Neuronal stem cell (in vitro differentiated cells): Measurements from ENCODE around the gene HOXA10.
A peak's percentile ranks its signal among the peaks of the same experiment; 100 is the strongest.

Experiments
- DNase-seq: peaks from one replicate; pipeline ENCODE4 v3.0.0-alpha.2; 2013; ENCODE audit warnings: low spot score
- H2AFZ ChIP-seq: one replicate; pipeline ENCODE4 v1.6.1; 2013; ENCODE audit warnings: mild to moderate bottlenecking, low read length, inconsistent platforms
- H2AK5ac ChIP-seq: 2 replicates; pipeline ENCODE4 v1.6.1; 2013; ENCODE audit warnings: low read depth, mild to moderate bottlenecking, inconsistent platforms, low read length, moderate library complexity, mixed read lengths
- H2BK120ac ChIP-seq: 2 replicates; pipeline ENCODE4 v1.6.1; 2013; ENCODE audit warnings: low read depth, mild to moderate bottlenecking, inconsistent platforms, low read length, moderate library complexity, mixed read lengths
- H2BK12ac ChIP-seq: one replicate; pipeline ENCODE4 v1.6.1; 2013; ENCODE audit warnings: low read length, inconsistent platforms
- H2BK15ac ChIP-seq: 2 replicates; pipeline ENCODE4 v1.6.1; 2013; ENCODE audit warnings: mild to moderate bottlenecking, low read length, inconsistent platforms, mixed read lengths
- H2BK5ac ChIP-seq: one replicate; pipeline ENCODE4 v1.6.1; 2013; ENCODE audit warnings: inconsistent platforms, mild to moderate bottlenecking, low read length, moderate library complexity
- H3K14ac ChIP-seq: one replicate; pipeline ENCODE4 v1.6.1; 2013; ENCODE audit warnings: low read length, inconsistent platforms
- H3K18ac ChIP-seq: 2 replicates; pipeline ENCODE4 v1.6.1; 2013; ENCODE audit warnings: low read length, inconsistent platforms
- H3K23ac ChIP-seq: 2 replicates; pipeline ENCODE4 v1.6.1; 2013; ENCODE audit warnings: low read depth, mild to moderate bottlenecking, mixed read lengths, low read length, inconsistent platforms; ENCODE audit not compliant: poor library complexity
- H3K27ac ChIP-seq: replicated peaks from 3 replicates; pipeline ENCODE4 v1.5.1; 2013; ENCODE audit warnings: low read length, inconsistent platforms
- H3K27me3 ChIP-seq, 3 experiments: 2 replicates each; pipeline ENCODE4 v1.6.1; 2013; ENCODE audit warnings: low read length in 3 of 3, mild to moderate bottlenecking in 2 of 3, inconsistent platforms in 1 of 3, low read depth in 1 of 3, mixed read lengths in 1 of 3, moderate library complexity in 1 of 3; ENCODE audit not compliant: control insufficient read depth in 3 of 3, insufficient read depth in 3 of 3
- H3K36me3 ChIP-seq, 2 donors: replicated peaks in 1 of 2; 2 replicates each; pipeline ENCODE4 v1.6.1; 2013; ENCODE audit warnings: low read length in 2 of 2; ENCODE audit not compliant: control insufficient read depth in 2 of 2, insufficient read depth in 2 of 2
- H3K4ac ChIP-seq: 2 replicates; pipeline ENCODE4 v1.6.1; 2013; ENCODE audit warnings: inconsistent platforms, mild to moderate bottlenecking, low read length, moderate library complexity
- H3K4me1 ChIP-seq, 2 donors: 1 replicate in 1 of 2; 2 replicates in 1 of 2; pipeline ENCODE4 v1.6.1; 2013; ENCODE audit warnings: low read length in 2 of 2, low read depth in 1 of 2; ENCODE audit not compliant: control insufficient read depth in 2 of 2, insufficient read depth in 1 of 2
- H3K4me2 ChIP-seq: one replicate; pipeline ENCODE4 v1.6.1; 2013; ENCODE audit warnings: mild to moderate bottlenecking, low read length, inconsistent platforms; ENCODE audit not compliant: insufficient read depth, poor library complexity, severe bottlenecking
- H3K4me3 ChIP-seq, 2 donors: 2 replicates each; pipeline ENCODE4 v1.5.1; 2013; ENCODE audit warnings: low read length in 2 of 2, mild to moderate bottlenecking in 2 of 2, inconsistent platforms in 1 of 2, moderate library complexity in 1 of 2
- H3K79me1 ChIP-seq: one replicate; pipeline ENCODE4 v1.6.1; 2013; ENCODE audit warnings: low read depth, mild to moderate bottlenecking, inconsistent platforms, low read length, moderate library complexity
- H3K9ac ChIP-seq: one replicate; pipeline ENCODE4 v1.6.1; 2013; ENCODE audit warnings: mild to moderate bottlenecking, low read depth, low read length, inconsistent platforms; ENCODE audit not compliant: poor library complexity
- H3K9me3 ChIP-seq, 2 donors: replicated peaks in 1 of 2; 2 replicates each; pipeline versions ENCODE3 to v1.6.1; 2013; ENCODE audit warnings: low read length in 2 of 2, mild to moderate bottlenecking in 2 of 2, inconsistent platforms in 1 of 2, low read depth in 1 of 2, mixed read lengths in 1 of 2, moderate library complexity in 1 of 2; ENCODE audit not compliant: control insufficient read depth in 2 of 2, insufficient read depth in 1 of 2
- H4K8ac ChIP-seq: one replicate; pipeline ENCODE4 v1.6.1; 2013; ENCODE audit warnings: low read depth, mild to moderate bottlenecking, inconsistent platforms, low read length, moderate library complexity
- H4K91ac ChIP-seq: one replicate; pipeline ENCODE4 v1.6.1; 2013; ENCODE audit warnings: low read length, low read depth, mild to moderate bottlenecking, inconsistent platforms; ENCODE audit not compliant: poor library complexity
- WGBS, 2 donors: extraction: QIAGEN DNeasy Blood & Tissue Kit; methylation state at CpG; one replicate each; pipeline ENCODE4 v1.1.7; 2013; ENCODE audit warnings: missing lambda C conversion rate in 2 of 2, mixed read lengths in 1 of 2; ENCODE audit not compliant: insufficient read length in 2 of 2, insufficient replicate concordance in 1 of 2; ENCODE audit errors: extremely low coverage in 2 of 2; 5-methylcytosine and 5-hydroxymethylcytosine counted together

HOXA10 gene

DNA sequence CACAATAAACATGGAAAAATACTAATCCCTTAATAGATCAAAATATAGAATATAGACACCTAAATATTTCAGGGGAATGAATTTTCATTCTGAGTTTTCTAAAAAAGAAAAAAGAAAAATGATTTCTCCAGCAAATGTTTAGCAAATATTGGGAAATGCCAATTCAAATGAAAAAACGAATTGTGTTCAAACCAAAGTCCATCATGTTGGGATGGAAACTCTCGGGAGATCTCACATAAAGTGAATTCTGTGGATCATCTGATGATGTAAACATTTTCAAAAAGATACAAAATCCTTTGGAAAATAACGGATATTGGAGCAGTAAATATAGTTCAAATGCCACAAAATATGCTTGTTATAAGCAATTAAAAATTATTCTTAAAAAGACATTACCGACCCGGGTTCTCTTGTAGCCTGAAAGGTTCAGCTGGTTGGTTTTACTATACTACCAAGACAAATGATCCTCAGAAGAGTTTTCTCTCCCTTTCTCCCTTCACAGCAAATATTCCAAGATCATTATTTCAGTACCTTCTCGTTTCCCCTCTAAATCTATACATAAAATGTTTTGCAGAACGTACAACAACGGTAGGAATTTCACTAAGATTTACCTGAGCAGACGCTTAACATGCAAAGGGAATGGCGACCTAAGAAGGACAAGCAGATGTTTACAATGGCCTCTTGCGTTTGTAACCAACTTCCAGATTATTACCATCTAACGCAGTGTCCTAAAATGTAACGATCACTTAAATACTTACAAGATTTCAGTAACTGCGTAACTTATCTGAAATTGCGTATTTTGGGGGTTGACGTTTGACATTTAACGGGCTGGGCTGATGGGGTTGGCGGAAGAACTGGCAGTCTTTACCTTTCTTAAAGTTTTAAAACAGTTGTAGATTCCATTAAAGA, 23.3 kb upstream of the HOXA10 start:
- WGBS, 2 donors, result no CpG with 5 or more reads among the region's 18 CpGs
- Histone ChIP-seq H3K27me3 (peaks cover 55 to 94% (median 84%) of the 10 kb centered on the region in 3 experiments), H4K8ac (no peak overlapping the region), H2BK12ac (no peak overlapping the region), H3K9me3 (no peaks in the 10 kb centered on the region), H3K4me3 (no peak overlapping the region), H3K27ac (no peak overlapping the region), H2AFZ (no peak overlapping the region), H3K79me1 (no peaks in the 10 kb centered on the region), H3K18ac (no peak overlapping the region), H3K9ac (no peak overlapping the region), H3K4me2 (no peak overlapping the region), H3K23ac (no peak overlapping the region), H3K4ac (no peak overlapping the region), H2BK120ac (no peak overlapping the region), H3K4me1 (peaks cover 0 to 1% of the 10 kb centered on the region in 2 donors), H3K36me3 (no peaks in the 10 kb centered on the region), H2BK15ac (no peak overlapping the region), H2BK5ac (no peak overlapping the region), H3K14ac (no peak overlapping the region), H4K91ac (no peak overlapping the region), H2AK5ac (no peak overlapping the region)
- no peak for DNase-seq

DNA sequence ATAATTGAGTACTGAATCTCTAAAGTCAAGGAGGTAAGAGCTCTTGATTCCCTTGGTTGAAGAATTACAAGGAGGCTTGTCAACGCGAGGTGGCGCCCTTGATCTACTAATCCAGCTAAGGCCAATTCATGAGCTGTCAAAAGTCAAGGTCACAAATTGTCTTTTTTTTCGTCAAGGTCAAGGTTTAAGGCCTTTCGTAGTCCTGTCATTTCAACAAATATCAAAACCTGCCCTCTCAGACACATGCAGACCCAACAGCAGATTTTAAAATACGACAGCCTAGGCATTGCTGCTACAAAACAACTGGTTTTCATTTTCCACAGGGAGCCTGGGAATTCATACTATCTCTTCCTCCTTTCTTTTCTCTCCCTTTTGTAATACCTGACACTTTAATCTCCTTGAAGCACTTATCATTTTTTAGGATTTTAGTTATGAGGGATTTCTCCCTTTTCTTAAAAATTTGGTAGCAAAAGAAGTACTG, 22.2 kb upstream of the HOXA10 start:
- Histone ChIP-seq H3K9ac (no peak overlapping the region), H3K18ac (no peak overlapping the region), H3K4me3 (no peak overlapping the region), H3K36me3 (no peaks in the 10 kb centered on the region), H3K79me1 (no peaks in the 10 kb centered on the region), H2AFZ (no peak overlapping the region), H2BK15ac (no peak overlapping the region), H3K4me2 (no peak overlapping the region), H3K23ac (no peak overlapping the region), H3K27me3 (peaks cover 56 to 94% (median 84%) of the 10 kb centered on the region in 3 experiments), H3K4me1 (peaks cover 0 to 1% of the 10 kb centered on the region in 2 donors), H3K9me3 (peaks cover 0 to under 1% of the 10 kb centered on the region in 2 donors), H2BK120ac (no peak overlapping the region), H3K27ac (no peak overlapping the region), H3K14ac (no peak overlapping the region), H2BK5ac (no peak overlapping the region), H4K8ac (no peak overlapping the region), H3K4ac (no peak overlapping the region), H4K91ac (no peak overlapping the region), H2AK5ac (no peak overlapping the region), H2BK12ac (no peak overlapping the region)
- peak; percentile 67 for DNase-seq
- no CpG with 5 or more reads among the region's 6 CpGs for WGBS, 2 donors

DNA sequence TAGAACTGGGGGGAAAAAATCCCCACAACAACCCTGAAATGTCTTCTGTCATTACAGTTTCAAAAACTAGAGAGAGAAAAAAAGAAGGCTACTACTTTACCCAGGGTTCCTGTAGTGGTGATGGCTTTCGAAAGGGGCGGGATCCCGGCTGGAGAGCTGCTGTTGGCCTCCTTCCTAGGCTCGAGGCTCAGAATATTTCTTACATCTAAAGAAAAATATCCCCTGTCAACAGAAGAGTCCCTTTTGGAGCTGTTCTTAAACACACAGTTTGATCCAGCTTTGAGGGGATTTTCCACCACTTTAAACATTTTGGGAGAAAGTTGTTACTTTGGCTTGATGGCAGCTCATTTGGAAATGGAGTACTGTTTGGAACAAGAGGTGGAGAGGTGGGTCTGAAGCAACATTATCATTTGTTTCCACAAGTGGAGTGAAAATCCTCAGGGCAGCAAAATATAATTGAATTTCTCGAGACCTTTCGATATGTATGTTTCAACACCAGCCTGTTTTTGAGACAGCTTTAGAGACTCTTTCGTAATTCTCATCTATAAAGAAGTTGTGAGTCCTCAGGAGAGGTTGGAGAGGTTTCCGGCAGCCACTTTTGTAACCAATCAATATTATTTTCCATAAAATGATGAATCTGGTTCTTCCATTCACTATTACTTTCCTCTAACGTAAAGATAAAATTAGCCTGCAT, 20.7 kb upstream of the HOXA10 start:
- Histone ChIP-seq H2BK5ac (no peak overlapping the region), H2BK15ac (no peak overlapping the region), H3K9ac (no peak overlapping the region), H4K91ac (no peak overlapping the region), H2BK120ac (no peak overlapping the region), H2AFZ (no peak overlapping the region), H3K4me1 (no peaks in the 10 kb centered on the region), H3K36me3 (no peaks in the 10 kb centered on the region), H2BK12ac (no peak overlapping the region), H3K4me2 (no peak overlapping the region), H3K18ac (no peak overlapping the region), H3K14ac (no peak overlapping the region), H4K8ac (no peak overlapping the region), H3K9me3 (peaks cover 0 to 2% of the 10 kb centered on the region in 2 donors), H2AK5ac (no peak overlapping the region), H3K4ac (no peak overlapping the region), H3K79me1 (no peaks in the 10 kb centered on the region), H3K27ac (no peak overlapping the region), H3K23ac (no peak overlapping the region), H3K27me3 (peaks cover 54 to 96% (median 84%) of the 10 kb centered on the region in 3 experiments), H3K4me3 (no peak overlapping the region)
- WGBS, 2 donors, result no CpG with 5 or more reads among the region's 9 CpGs
- DNase-seq, result no peak

GRCh38 chr7:27194002-27194352, 19.9 kb upstream of the HOXA10 start:
- Histone ChIP-seq H2AK5ac (no peak overlapping the region), H3K27me3 (peaks cover 57 to 100% (median 84%) of the 10 kb centered on the region in 3 experiments), H3K14ac (no peak overlapping the region), H2BK15ac (no peak overlapping the region), H3K27ac (no peak overlapping the region), H3K4me2 (no peak overlapping the region), H3K9ac (no peak overlapping the region), H4K8ac (no peak overlapping the region), H2BK120ac (no peak overlapping the region), H4K91ac (no peak overlapping the region), H2BK12ac (no peak overlapping the region), H2BK5ac (no peak overlapping the region), H3K9me3 (peaks cover 2% of the 10 kb centered on the region in 2 donors), H3K36me3 (no peaks in the 10 kb centered on the region), H3K79me1 (no peaks in the 10 kb centered on the region), H3K4me3 (no peak overlapping the region), H3K18ac (no peak overlapping the region), H3K23ac (no peak overlapping the region), H2AFZ (no peak overlapping the region), H3K4me1 (no peaks in the 10 kb centered on the region), H3K4ac (no peak overlapping the region)
- no CpG with 5 or more reads among the region's 2 CpGs for WGBS, 2 donors
- no peak for DNase-seq
